ENCODE results near the gene PCAT6. TPM values are rescaled to one million over a fixed set of nuclear protein-coding genes. Genes with fewer than 3 reads are reported as not detected.
"Not testable (repeated sequence)": the region's sequence is repeated elsewhere in the genome, so short reads cannot be mapped to it uniquely, and the experiment has no call there.

Gene PCAT6
- total RNA-seq, 1 experiment from 2014 or later: not detected

DNA sequence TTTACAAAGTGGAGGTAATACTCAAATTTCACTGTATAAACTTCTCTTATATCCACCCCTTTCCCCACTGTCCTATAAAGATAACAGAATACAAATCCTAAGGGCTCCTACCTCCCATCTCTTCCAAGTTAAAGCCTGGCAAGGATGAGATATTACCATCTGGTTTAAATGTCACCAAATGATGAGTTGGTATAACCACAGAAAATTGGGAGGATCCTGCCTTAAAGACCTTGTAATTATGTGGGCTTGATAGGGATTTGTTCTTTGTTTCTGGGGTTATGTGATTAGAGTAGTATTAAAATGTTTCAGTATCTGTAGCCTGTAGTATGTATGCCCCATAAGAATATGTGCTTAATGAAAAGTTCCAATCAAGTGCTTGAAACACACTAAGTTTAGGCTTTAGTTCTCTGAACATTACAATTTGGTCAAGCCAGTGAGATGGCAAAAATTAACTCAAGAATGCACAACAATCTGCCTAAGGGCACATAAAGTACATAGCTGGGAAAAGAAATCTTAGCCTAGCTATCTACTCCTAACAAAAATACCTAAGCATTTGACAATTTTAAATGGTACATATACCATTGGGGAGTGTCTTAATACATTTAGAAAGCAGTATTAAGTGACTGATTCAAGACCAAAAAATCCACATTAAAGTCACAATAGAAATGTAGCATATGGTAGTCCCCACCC lies 16.6 kb upstream of the PCAT6 start:
- Histone ChIP-seq H3K9me2 (replicated peaks; ENCODE audit: insufficient read depth, low read length) (no peaks in the 10 kb centered on the region), H3K36me3 (ENCODE audit: insufficient read depth, low read length) (no peaks in the 10 kb centered on the region), H3K9me3 (ENCODE audit: low read length) (no peaks in the 10 kb centered on the region), H3K27me3 (ENCODE audit: low read length) (no peaks in the 10 kb centered on the region), H3K4me3 (ENCODE audit: low read length) (no peak overlapping the region), H3K4me2 (ENCODE audit: low read depth, low read length, poor library complexity, severe bottlenecking) (no peak overlapping the region), H4K20me1 (ENCODE audit: insufficient read depth, low read depth, low read length) (no peaks in the 10 kb centered on the region), H3K27ac (ENCODE audit: low read length) (no peak overlapping the region), H3K79me2 (ENCODE audit: low read length) (no peaks in the 10 kb centered on the region), H3K9ac (ENCODE audit: low read length) (no peak overlapping the region), H3K4me1 (ENCODE audit: low read length) (no peaks in the 10 kb centered on the region), H2AFZ (ENCODE audit: low read length) (no peak overlapping the region)
- DNase-seq: no peak

DNA sequence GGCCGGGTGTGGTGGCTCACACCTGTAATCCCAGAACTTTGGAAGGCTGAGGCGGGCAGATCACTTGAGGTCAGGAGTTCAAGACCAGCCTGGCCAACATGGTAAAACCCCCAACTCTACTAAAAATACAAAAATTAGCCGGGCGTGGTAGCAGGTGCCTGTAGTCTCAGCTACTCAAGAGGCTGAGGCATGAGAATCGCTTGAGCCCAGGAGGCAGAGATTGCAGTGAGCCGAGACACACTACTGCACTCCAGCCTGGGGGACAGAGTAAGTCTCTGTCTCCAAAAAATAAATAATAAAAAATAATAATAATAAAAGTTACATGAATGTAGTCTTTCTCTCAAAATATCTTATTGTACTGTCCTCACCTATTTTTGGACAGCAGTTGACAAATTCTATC lies 15.8 kb upstream of the PCAT6 start:
- H3K79me2 ChIP-seq (ENCODE audit: low read length); H3K27ac ChIP-seq (ENCODE audit: low read length); H3K4me1 ChIP-seq (ENCODE audit: low read length); H3K4me3 ChIP-seq (ENCODE audit: low read length); H3K4me2 ChIP-seq (ENCODE audit: low read depth, low read length, poor library complexity, severe bottlenecking); H3K9ac ChIP-seq (ENCODE audit: low read length); H3K27me3 ChIP-seq (ENCODE audit: low read length); H3K9me2 ChIP-seq (replicated peaks; ENCODE audit: insufficient read depth, low read length); DNase-seq; H4K20me1 ChIP-seq (ENCODE audit: insufficient read depth, low read depth, low read length); H3K36me3 ChIP-seq (ENCODE audit: insufficient read depth, low read length); H2AFZ ChIP-seq (ENCODE audit: low read length); H3K9me3 ChIP-seq (ENCODE audit: low read length): not testable (repeated sequence)

DNA sequence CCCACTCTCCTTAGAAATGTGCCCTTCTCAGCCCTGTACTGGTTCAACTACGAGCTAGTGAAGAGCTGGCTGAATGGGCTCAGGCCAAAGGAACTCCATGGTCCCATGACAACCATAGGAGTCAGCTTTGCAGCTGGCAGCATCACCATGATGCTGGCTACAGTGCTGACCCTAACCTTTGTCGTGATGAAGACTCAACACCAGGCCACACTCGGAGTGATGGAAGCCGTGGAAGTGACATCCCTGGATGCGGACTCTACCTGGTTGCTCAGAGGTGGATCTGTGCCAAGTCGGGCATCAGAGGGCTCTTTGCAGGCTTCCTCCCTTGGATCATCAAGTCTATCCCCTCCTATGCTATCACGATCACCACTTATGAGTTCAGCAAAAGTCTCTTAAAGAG lies 14.1 kb upstream of the PCAT6 start:
- Histone ChIP-seq H3K4me3 (ENCODE audit: low read length) (no peak overlapping the region), H3K27ac (ENCODE audit: low read length) (no peak overlapping the region), H3K9me3 (ENCODE audit: low read length) (no peaks in the 10 kb centered on the region), H3K4me2 (ENCODE audit: low read depth, low read length, poor library complexity, severe bottlenecking) (no peak overlapping the region), H3K4me1 (ENCODE audit: low read length) (no peaks in the 10 kb centered on the region), H4K20me1 (ENCODE audit: insufficient read depth, low read depth, low read length) (no peaks in the 10 kb centered on the region), H3K79me2 (ENCODE audit: low read length) (no peaks in the 10 kb centered on the region), H3K36me3 (ENCODE audit: insufficient read depth, low read length) (no peaks in the 10 kb centered on the region), H3K27me3 (ENCODE audit: low read length) (no peaks in the 10 kb centered on the region), H3K9me2 (replicated peaks; ENCODE audit: insufficient read depth, low read length) (no peaks in the 10 kb centered on the region), H2AFZ (ENCODE audit: low read length) (no peak overlapping the region), H3K9ac (ENCODE audit: low read length) (no peak overlapping the region)
- DNase-seq: no peak

DNA sequence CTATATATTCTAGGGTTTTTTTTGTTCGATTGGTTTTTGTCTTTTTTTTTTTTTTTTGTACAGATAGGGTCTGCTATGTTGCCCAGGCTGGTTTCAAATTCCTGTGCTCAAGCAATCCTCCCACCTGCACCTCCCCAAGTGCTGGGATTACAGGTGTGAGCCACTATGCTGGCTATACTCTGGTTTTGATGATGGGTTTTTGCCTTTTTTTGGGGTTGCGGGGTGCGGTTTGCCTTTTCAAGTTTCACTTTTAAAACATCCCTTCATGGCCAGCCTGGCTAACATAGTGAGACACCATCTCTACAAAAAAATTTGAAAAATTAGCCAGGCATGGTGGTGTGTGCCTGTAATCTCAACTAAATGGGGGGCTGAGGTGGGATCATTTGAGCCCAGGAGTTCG lies 12.5 kb upstream of the PCAT6 start:
- H3K27me3 ChIP-seq (ENCODE audit: low read length): no peaks in the 10 kb centered on the region
- H3K36me3 ChIP-seq (ENCODE audit: insufficient read depth, low read length): no peaks in the 10 kb centered on the region
- H2AFZ ChIP-seq (ENCODE audit: low read length): no peak overlapping the region
- no peaks in the 10 kb centered on the region for H4K20me1 ChIP-seq (ENCODE audit: insufficient read depth, low read depth, low read length)
- no peak overlapping the region for H3K4me3 ChIP-seq (ENCODE audit: low read length)
- no peak overlapping the region for H3K9ac ChIP-seq (ENCODE audit: low read length)
- no peak overlapping the region for H3K4me2 ChIP-seq (ENCODE audit: low read depth, low read length, poor library complexity, severe bottlenecking)
- no peak overlapping the region for H3K27ac ChIP-seq (ENCODE audit: low read length)
- no peaks in the 10 kb centered on the region for H3K4me1 ChIP-seq (ENCODE audit: low read length)
- no peak for DNase-seq
- no peaks in the 10 kb centered on the region for H3K9me3 ChIP-seq (ENCODE audit: low read length)
- no peaks in the 10 kb centered on the region for H3K9me2 ChIP-seq (replicated peaks; ENCODE audit: insufficient read depth, low read length)
- no peaks in the 10 kb centered on the region for H3K79me2 ChIP-seq (ENCODE audit: low read length)

DNA sequence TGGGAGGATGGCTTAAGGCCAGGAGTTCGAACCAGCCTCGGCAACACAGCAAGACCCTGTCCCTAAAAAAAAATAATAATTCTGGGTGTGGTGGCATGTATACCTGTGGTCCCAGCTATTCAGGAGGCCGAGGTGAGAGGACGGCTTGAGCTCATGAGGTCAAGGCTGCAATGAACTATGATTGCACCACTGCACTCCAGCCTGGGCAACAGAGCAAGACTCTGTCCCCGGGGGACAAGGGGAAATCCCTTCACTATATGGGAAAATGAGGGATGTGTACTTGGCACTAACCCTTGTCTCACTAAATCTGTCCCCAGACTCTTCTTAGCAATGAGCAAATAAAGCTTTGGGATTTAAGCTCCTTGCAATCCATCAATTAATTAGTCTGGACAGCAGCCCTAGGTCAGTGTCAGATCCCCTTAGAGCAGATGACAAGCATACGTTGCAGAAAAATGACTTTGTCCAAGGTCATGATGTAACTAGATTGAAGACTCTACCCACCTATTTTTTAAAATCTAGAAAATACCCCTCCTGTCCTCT lies 11.9 kb upstream of the PCAT6 start:
- no peaks in the 10 kb centered on the region for H3K27me3 ChIP-seq (ENCODE audit: low read length)
- no peaks in the 10 kb centered on the region for H3K36me3 ChIP-seq (ENCODE audit: insufficient read depth, low read length)
- H3K4me3 ChIP-seq (ENCODE audit: low read length): no peak overlapping the region
- no peak overlapping the region for H3K27ac ChIP-seq (ENCODE audit: low read length)
- H3K9me2 ChIP-seq (replicated peaks; ENCODE audit: insufficient read depth, low read length): no peaks in the 10 kb centered on the region
- no peak for DNase-seq
- H3K9me3 ChIP-seq (ENCODE audit: low read length): no peaks in the 10 kb centered on the region
- no peaks in the 10 kb centered on the region for H3K79me2 ChIP-seq (ENCODE audit: low read length)
- H3K4me2 ChIP-seq (ENCODE audit: low read depth, low read length, poor library complexity, severe bottlenecking): no peak overlapping the region
- no peaks in the 10 kb centered on the region for H3K4me1 ChIP-seq (ENCODE audit: low read length)
- H4K20me1 ChIP-seq (ENCODE audit: insufficient read depth, low read depth, low read length): no peaks in the 10 kb centered on the region
- no peak overlapping the region for H2AFZ ChIP-seq (ENCODE audit: low read length)
- no peak overlapping the region for H3K9ac ChIP-seq (ENCODE audit: low read length)

DNA sequence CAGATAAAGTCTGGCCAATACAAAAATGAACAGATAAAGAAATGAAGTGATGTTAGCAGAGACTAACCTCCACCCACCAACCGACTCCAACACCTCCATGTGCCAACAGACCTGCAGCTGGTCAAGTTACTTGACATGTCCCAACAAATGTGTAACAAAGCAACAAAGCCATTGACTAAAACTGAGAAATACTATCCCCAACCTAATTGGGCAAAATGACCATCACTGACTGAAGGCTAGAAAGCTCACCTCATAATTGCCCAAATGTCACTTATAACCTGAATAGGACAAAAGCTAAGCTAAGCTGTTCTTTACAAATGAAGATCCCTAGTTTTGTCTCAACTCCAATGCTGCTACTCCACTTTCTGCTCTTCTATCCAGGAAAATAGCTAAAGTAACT lies 10.0 kb upstream of the PCAT6 start:
- no peaks in the 10 kb centered on the region for H3K9me2 ChIP-seq (replicated peaks; ENCODE audit: insufficient read depth, low read length)
- H2AFZ ChIP-seq (ENCODE audit: low read length): no peak overlapping the region
- H3K79me2 ChIP-seq (ENCODE audit: low read length): no peaks in the 10 kb centered on the region
- H3K36me3 ChIP-seq (ENCODE audit: insufficient read depth, low read length): no peaks in the 10 kb centered on the region
- H3K4me1 ChIP-seq (ENCODE audit: low read length): no peaks in the 10 kb centered on the region
- H3K4me2 ChIP-seq (ENCODE audit: low read depth, low read length, poor library complexity, severe bottlenecking): no peak overlapping the region
- no peaks in the 10 kb centered on the region for H4K20me1 ChIP-seq (ENCODE audit: insufficient read depth, low read depth, low read length)
- no peaks in the 10 kb centered on the region for H3K27me3 ChIP-seq (ENCODE audit: low read length)
- H3K9me3 ChIP-seq (ENCODE audit: low read length): no peaks in the 10 kb centered on the region
- H3K27ac ChIP-seq (ENCODE audit: low read length): no peak overlapping the region
- no peak overlapping the region for H3K9ac ChIP-seq (ENCODE audit: low read length)
- H3K4me3 ChIP-seq (ENCODE audit: low read length): no peak overlapping the region
- no peak for DNase-seq

DNA sequence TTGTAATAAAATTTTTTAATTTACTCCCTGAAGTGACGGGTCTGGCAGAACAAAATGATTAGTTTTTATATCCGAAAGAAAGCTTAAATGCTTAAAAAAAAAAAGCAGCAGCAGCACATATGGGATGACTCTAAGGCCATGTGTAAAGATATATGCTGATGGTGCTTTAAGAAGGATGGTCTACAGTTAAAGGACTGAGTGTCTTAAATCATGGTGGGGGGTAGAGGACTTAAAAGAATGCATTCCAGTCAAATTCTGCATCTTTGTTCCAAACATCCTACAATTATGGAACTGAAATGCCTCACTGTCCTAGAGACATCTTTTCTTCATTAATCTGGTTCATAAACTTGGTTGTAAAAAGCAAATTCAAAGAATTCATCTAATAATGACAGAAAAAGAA lies 9.6 kb upstream of the PCAT6 start:
- no peaks in the 10 kb centered on the region for H3K36me3 ChIP-seq (ENCODE audit: insufficient read depth, low read length)
- H3K4me3 ChIP-seq (ENCODE audit: low read length): no peak overlapping the region
- H3K27ac ChIP-seq (ENCODE audit: low read length): no peak overlapping the region
- H3K27me3 ChIP-seq (ENCODE audit: low read length): no peaks in the 10 kb centered on the region
- H4K20me1 ChIP-seq (ENCODE audit: insufficient read depth, low read depth, low read length): no peaks in the 10 kb centered on the region
- H3K9ac ChIP-seq (ENCODE audit: low read length): no peak overlapping the region
- H3K9me2 ChIP-seq (replicated peaks; ENCODE audit: insufficient read depth, low read length): no peaks in the 10 kb centered on the region
- H3K4me1 ChIP-seq (ENCODE audit: low read length): no peaks in the 10 kb centered on the region
- no peaks in the 10 kb centered on the region for H3K79me2 ChIP-seq (ENCODE audit: low read length)
- no peaks in the 10 kb centered on the region for H3K9me3 ChIP-seq (ENCODE audit: low read length)
- no peak for DNase-seq
- H2AFZ ChIP-seq (ENCODE audit: low read length): no peak overlapping the region
- H3K4me2 ChIP-seq (ENCODE audit: low read depth, low read length, poor library complexity, severe bottlenecking): no peak overlapping the region

DNA sequence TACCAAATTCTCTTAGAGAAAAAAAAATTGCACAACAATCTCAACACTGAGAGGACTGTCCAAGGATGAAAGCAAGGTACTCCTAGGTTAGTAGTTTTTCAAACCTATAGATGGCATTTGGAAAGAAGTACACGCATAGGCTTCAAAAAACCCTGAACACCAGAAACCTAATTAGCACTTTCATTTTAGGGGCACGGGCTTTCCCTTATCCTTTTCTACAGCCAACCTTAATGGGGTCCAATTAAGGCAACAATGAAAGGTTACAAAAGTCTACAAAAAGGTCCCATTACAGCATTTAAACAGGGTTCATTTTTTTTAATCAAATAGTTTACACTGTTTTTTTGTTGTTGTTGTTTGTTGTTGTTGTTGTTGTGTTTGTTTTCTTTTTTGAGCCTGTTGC lies 8.7 kb upstream of the PCAT6 start:
- Histone ChIP-seq H4K20me1 (ENCODE audit: insufficient read depth, low read depth, low read length) (no peaks in the 10 kb centered on the region), H3K27ac (ENCODE audit: low read length) (no peak overlapping the region), H3K79me2 (ENCODE audit: low read length) (no peaks in the 10 kb centered on the region), H3K9ac (ENCODE audit: low read length) (no peak overlapping the region), H3K9me3 (ENCODE audit: low read length) (no peaks in the 10 kb centered on the region), H3K27me3 (ENCODE audit: low read length) (no peaks in the 10 kb centered on the region), H3K4me3 (ENCODE audit: low read length) (no peak overlapping the region), H3K4me1 (ENCODE audit: low read length) (no peaks in the 10 kb centered on the region), H3K9me2 (replicated peaks; ENCODE audit: insufficient read depth, low read length) (no peaks in the 10 kb centered on the region), H3K36me3 (ENCODE audit: insufficient read depth, low read length) (no peaks in the 10 kb centered on the region), H3K4me2 (ENCODE audit: low read depth, low read length, poor library complexity, severe bottlenecking) (no peak overlapping the region), H2AFZ (ENCODE audit: low read length) (no peak overlapping the region)
- DNase-seq: no peak

Data from Karpas-422 (cell line).